SU-DHL-6 (cell line): ENCODE results near the gene EPB41L2.

Experiments
- EZH2phosphoT487 ChIP-seq: fragments of 200-600 bp; sonication (generic), shearing (Covaris generic); conservative IDR thresholded peaks from 2 replicates; pipeline ENCODE4 v1.6.1; 2018; ENCODE audit warnings: mild to moderate bottlenecking, antibody characterized with exemption, low read length, moderate library complexity, mixed read lengths
- TF ChIP-seq, protein P1 (sequence below): fragments of 200-600 bp; sonication (generic); IDR thresholded peaks from one replicate; pipeline ENCODE4 v1.5.1; 2017; ENCODE audit warnings: antibody characterized with exemption, mild to moderate bottlenecking, low read length, moderate library complexity; ENCODE audit not compliant: insufficient read depth, poor library complexity, severe bottlenecking

- TF ChIP-seq, protein P1, sequence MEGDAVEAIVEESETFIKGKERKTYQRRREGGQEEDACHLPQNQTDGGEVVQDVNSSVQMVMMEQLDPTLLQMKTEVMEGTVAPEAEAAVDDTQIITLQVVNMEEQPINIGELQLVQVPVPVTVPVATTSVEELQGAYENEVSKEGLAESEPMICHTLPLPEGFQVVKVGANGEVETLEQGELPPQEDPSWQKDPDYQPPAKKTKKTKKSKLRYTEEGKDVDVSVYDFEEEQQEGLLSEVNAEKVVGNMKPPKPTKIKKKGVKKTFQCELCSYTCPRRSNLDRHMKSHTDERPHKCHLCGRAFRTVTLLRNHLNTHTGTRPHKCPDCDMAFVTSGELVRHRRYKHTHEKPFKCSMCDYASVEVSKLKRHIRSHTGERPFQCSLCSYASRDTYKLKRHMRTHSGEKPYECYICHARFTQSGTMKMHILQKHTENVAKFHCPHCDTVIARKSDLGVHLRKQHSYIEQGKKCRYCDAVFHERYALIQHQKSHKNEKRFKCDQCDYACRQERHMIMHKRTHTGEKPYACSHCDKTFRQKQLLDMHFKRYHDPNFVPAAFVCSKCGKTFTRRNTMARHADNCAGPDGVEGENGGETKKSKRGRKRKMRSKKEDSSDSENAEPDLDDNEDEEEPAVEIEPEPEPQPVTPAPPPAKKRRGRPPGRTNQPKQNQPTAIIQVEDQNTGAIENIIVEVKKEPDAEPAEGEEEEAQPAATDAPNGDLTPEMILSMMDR, result no peak
- TF ChIP-seq EZH2phosphoT487, result no peak
These were observed 130.1 kb downstream of the EPB41L2 start for GRCh38 chr6:130932921-130933320.
